Stimulated activated CD4-positive, alpha-beta T cell treated with anti-CD3 and anti-CD28 coated beads, Interleukin-15, amount 100 ng/mL, for 24 hours (primary cell): Measurements from ENCODE around the gene RAB40AL.
"Not testable (repeated sequence)": the region's sequence is repeated elsewhere in the genome, so short reads cannot be mapped to it uniquely, and the experiment has no call there.

ENCODE experiments used
- DNase-seq: peaks from one replicate; pipeline ENCODE4 v3.0.0-alpha.2; 2020

Gene RAB40AL, protein sequence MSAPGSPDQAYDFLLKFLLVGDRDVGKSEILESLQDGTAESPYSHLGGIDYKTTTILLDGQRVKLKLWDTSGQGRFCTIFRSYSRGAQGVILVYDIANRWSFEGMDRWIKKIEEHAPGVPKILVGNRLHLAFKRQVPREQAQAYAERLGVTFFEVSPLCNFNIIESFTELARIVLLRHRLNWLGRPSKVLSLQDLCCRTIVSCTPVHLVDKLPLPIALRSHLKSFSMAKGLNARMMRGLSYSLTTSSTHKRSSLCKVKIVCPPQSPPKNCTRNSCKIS

DNA sequence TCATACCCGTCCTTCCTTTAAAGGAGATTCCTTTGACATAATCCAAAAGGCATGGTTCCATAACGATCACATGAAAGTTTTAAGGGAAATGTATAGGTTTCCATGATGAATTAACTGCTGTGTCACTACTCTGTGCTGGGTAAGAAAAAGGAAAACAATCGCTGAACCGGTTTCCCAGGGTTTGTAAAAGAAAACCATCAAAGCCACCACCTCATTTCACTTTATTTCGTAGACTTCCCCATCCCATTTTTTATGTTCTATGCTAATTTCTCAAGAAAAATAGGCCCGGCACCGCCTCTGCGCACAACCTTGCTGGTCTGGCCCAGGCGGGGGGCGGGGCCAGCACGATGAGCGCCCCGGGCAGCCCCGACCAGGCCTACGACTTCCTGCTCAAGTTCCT, at the start of gene RAB40AL:
RAB40AL (plus strand) TSS at position 301 of the 400 bp plus-strand sequence; CDS start at position 348, 47 bp downstream.
- DNase-seq: not testable (repeated sequence)

- no peak for DNase-seq
These were observed 49.4 kb upstream of the RAB40AL start for GRCh38 chrX:102887687-102888086.

GRCh38 chrX:102892103-102892502, 45.0 kb upstream of the RAB40AL start:
- no peak for DNase-seq

- peak; percentile 72 for DNase-seq
These were observed 36.8 kb upstream of the RAB40AL start for GRCh38 chrX:102899940-102900916.

GRCh38 chrX:102902355-102902754, 34.7 kb upstream of the RAB40AL start:
- DNase-seq: no peak

DNA sequence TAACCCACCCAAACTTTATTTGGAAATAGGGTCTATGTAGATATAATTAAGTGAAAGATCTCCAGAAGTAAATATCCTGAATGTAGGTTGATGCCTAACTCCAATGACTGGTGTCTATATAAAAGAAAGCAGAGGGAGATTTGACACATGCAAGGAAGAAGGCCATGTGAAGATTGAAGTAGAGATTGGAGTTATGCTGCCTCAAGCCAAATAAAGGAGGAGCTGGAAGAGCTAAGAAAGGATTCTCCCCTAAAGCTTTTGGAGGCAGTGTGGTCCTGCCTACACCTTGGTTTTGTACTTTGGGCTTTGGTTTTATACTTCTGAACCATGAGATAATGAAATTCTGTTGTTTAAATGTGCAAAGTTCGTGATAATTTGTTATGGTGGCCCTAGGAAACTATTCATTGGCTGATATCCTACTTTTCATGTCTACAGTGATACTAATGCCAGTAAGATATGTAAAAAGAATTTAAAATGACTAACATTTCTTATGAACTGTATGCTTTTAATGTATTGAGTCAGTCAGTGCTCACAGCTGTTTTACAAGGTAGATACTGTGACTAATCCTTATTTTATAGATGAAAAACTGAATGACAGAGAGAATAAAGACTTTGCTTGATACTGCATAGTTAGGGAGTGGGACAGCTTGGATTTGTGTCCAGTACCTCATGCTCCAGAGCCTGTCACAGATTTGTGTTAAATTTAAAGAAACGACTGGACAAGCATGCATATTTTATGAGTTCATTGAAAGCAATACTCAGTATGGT, 5.9 kb upstream of the RAB40AL start:
- no peak for DNase-seq

GRCh38 chrX:102934624-102935023, 2.4 kb upstream of the RAB40AL start:
- peak; percentile 29 for DNase-seq

DNA sequence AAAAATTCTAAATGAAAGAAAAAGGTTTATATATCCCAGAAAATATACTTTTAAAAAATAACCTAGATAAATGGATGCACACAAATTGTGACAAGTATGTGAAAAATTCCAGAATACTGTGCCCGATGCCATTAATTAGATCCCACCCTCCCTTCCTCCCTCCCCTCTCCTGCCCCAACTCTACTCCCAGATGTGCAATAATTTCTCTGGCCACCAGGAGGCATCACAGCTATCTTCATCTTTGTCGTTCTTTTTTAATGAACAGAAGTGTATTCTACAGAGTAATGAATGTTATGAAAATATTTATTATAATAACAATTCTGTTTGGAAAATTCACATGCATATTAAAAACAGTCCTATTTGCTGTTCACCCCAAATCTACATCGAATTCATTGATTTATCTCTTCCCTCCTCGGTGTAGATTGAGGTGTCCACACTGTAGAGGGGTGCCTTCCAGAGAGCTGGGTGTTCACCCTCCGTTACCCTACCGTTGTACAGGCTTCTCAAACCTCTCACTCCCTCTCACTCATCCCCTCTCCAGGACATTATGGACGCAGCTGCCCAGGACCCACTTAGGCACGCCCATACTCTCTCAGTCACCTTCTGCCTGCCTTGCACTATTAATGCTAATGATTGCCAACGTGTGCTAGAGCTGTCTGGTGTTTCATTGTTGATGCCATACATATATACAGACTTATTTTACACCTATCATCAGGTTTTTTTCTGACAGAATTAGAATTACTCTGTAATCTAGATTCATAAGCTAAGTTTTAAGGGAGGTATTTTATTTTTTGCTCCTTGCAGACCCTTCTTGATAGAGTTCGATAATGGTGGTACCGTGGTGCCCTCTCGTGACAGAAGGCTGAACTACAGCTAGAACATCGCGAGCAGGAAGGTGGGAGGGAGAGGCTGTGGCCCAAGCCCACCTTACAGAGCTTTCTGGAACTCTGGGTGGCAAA, 14.1 kb downstream of the RAB40AL start:
- DNase-seq: peak; percentile 65

DNA sequence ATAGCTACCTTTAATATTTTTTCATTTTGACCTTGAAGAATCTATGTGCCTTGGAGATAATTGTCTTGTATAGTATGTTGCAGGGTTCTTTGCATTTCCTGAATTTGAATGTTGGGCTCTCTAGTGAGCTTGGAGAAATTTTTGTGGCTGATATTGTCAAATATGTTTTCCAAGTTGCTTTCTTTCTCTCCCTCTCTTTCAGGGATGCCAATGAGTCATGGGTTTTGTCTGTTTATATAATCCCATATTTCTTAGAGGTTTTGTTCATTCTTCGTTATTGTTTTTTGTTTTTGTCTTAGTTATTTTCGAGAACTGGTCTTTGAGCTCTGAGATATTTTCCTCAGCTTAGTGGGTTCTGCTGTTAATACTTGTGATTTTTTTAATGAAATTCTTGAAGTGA, 20.7 kb downstream of the RAB40AL start:
- no peak for DNase-seq

GRCh38 chrX:102958794-102959193, 21.7 kb downstream of the RAB40AL start:
- DNase-seq: no peak

GRCh38 chrX:102959471-102959870, 22.4 kb downstream of the RAB40AL start:
- no peak for DNase-seq

GRCh38 chrX:102963955-102964354, 26.9 kb downstream of the RAB40AL start:
- no peak for DNase-seq

- no peak for DNase-seq
These were observed 27.9 kb downstream of the RAB40AL start for GRCh38 chrX:102964940-102965339.

DNA sequence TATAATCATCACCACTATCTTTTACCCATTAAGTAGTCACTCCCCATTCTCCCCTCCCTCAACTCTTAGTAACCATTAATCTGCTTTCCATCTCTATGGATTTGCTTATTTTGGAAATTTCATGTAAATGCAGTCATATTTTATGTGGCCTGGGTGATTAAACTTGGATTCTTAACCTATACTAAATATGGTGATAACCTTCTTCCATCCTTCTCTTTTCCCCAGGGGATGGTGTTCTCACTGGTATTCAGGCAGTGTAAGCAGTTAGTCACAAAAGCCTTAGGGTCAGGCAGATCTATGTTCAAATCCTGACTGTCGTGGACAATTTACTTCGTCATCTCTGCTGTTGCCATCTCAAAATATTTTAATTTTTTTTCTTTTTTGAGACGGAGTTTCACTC, 29.6 kb downstream of the RAB40AL start:
- DNase-seq: no peak

GRCh38 chrX:102968216-102968615, 31.1 kb downstream of the RAB40AL start:
- DNase-seq: no peak

DNA sequence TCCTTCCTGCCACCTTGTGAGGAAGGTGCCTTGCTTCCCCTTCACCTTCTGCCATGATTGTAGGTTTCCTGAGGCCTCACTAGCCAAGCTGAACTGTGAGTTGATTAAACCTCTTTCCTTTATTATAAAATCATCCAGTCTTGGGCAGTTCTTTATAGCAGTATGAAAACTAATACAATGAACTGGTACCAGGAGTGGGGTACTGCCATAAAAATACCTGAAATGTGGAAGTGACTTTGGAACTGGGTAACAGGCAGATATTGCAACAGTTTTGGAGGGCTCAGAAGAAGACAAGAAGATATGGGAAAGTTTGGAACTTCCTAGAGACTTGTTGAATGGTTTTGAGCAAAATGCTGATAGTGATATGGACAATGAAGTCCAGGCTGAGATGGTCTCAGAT, 34.5 kb downstream of the RAB40AL start:
- DNase-seq: not testable (repeated sequence)

GRCh38 chrX:102975016-102975415, 37.9 kb downstream of the RAB40AL start:
- DNase-seq: no peak

DNA sequence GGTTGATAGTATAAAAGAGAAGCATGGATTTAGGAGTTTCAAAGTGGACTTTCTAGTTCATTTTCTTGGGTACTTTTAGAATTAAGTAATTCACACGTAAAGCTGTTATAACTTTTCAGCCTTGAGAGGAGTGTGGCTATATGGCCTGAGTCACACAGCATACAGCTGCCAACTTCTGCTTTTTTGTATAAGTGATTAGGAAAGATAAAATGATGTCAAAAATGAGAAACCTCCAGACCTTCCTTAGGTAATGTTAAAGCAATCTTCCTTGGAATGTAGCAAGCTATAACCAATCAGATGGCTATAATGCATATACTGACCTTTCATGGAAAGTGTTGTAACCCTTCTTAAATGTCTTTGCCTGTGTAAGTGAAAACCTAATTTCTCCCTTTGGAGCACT, 39.2 kb downstream of the RAB40AL start:
- no peak for DNase-seq

- no peak for DNase-seq
These were observed 39.9 kb downstream of the RAB40AL start for GRCh38 chrX:102976793-102977495.

DNA sequence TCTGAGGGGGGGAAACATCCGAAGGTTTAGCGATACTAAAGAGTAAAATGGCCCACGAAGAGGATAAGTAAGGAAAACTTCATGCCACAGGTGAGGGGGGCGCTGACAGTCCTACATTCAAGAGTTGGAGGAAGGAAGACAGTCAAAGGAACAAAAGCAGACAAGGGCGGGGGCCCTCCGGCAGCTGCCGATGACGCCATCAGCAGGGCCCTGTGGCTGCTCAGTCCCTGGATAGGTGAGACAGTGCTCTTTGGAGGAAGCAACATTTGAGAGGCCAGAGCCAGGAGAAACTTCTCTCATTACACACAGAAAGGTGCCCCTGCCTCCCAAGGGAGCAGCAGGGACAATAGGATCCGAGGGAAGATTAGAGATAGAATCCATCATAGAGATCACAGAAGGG, 41.5 kb downstream of the RAB40AL start:
- no peak for DNase-seq

DNA sequence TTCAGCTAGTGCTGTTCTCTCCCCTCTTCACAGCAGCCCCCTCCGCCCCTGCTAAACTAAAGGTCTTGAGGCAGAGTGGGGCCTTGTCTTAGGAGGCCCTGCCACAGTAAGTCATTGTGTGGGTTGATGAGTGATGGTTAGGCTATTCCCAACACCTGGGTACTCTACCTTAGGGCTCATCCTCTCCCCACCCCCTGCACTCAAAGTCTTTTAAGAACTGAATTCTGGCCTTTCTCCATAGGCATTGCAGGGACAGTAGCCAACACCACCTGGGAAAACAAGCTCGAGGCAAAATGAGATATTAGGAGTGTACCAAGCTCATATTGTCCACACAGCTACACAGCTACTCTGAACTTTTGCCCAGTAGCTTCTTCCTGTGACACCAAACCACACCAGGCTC, 42.5 kb downstream of the RAB40AL start:
- DNase-seq: no peak
